NCI-H1436 (cell line): ENCODE data around the gene PDE3B.
"Not testable (repeated sequence)": the region's sequence is repeated elsewhere in the genome, so short reads cannot be mapped to it uniquely, and the experiment has no call there.

Experiments used
- DNase-seq: peaks from one replicate; lab custom pipeline; 2025; lab: John Stamatoyannopoulos, UW

The PDE3B gene

GRCh38 chr11:14643697-14644225 is at the start of gene PDE3B:
Gene PDE3B, plus strand, starts transcription at chr11:14643804. Its CDS starts 272 bp downstream, at chr11:14644076.
- peak; percentile 74 for DNase-seq

DNA sequence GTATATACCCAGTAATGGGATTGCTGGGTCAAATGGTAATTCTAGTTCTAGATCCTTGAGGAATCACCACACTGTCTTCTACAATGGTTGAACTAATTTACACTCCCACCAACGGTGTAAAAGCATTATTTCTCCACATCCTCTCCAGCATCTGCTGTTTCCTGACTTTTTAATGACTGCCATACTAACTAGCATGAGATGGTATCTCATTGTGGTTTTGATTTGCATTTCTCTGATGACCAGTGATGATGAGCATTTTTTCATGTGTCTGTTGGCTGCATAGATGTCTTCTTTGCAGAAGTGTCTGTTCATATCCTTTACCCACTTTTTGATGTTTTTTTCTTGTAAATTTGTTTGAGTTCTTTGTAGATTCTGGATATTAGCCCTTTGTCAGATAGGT is 48.3 kb upstream of the PDE3B start:
- not testable (repeated sequence) for DNase-seq

DNA sequence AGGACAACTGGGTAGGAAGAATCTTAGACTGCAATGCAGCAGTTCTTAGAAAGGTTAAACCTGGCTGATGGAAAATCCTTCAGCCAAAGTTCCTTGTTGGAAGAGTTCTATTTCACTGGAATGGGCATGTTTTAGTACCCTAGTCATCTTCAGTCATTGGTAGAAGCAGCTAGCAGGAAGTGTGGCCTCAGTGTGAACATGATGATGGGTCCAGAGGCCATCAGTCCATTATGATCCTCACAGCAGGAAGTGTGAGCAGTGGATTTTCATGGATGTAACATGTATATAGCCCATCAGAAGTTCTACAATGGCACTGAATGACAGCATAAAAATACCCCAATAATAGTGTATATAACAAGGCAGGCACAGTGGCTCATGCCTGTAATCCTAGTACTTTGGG is 35.9 kb upstream of the PDE3B start:
- DNase-seq: no peak

DNA sequence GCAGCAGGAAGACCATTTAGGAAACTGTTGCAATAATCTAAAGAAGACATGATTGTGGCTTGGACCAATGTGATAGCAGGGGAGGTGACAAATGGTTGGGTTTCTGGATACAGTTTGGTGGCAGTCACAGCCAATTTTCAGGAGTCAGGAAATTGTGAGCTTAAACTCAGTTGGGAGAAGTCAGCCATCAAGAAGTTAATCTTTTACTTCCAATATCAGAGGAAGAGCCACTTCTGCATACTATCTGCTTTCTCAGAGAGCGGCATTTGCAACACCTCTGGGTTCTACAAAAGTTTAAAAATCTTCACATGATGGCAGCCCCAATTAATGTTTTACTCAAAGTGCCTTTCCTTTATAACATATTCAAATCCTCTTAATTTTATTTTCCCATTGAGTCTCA is 33.7 kb upstream of the PDE3B start:
- no peak for DNase-seq

- DNase-seq: no peak
These were observed 31.7 kb upstream of the PDE3B start for GRCh38 chr11:14611939-14612338.

DNA sequence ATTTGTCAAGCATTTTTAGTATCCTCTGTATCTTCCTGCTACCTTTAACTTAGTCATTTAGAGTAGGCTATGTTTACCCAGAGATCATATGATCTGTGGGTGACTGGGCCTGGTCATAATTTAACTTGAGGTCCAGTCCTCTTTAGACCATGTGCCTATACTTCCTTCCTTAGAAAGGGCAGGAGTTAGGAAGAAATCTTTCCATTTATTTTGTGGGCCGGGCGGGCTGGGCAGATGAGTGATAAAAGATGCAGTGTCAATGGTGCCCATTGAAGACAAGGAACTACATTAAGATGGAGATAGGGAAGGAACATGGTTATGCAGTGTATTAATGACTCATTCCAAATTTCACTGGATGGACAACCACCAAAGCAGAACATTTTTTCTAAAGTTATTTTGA is 30.9 kb upstream of the PDE3B start:
- no peak for DNase-seq

- no peak for DNase-seq
These were observed 29.4 kb upstream of the PDE3B start for GRCh38 chr11:14614091-14614622.

GRCh38 chr11:14617241-14618027 is 26.2 kb upstream of the PDE3B start:
- no peak for DNase-seq

GRCh38 chr11:14618060-14618459 is 25.5 kb upstream of the PDE3B start:
- no peak for DNase-seq

DNA sequence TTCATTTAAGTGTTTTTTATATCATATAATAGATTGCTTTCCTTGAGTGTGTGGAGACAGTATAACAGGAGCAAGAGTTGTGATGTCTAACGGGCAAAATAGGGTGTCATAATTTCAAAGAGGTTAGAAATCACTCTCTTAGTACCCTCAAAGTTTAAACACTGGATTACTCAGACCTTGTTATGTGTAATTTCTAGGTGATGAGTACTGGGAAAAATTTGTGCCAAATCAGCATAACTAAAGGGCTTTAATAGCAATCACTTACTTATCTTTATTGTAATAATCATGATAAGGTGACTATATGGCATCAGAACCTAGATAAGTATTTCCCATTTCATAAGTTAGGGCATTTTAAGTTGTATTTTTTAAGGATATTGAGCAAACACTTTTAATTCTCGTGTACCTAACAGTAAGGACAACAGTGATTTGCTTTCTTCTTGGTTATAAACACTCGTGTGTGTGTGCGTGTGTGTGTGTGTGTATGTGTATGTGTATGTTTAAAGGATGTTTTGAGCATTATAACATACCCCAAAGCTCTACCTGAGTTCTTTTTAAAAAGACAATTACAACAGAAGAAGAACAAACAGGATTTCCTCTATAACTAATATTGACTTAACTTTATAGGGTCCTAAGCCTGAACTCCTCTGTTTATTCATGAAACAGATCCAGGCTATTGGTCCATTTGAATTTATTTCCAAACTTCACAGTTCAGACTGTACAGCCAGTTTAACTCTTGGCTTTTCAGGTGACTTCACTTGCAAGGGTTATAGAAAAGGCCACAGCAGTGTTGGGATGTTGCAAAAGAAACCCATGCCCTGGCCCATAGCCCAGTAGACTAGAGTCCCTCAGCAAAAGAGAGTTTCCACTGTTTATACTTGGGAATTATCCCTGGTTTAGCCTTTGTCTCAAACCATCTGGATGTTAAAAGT is 23.7 kb upstream of the PDE3B start:
- no peak for DNase-seq

GRCh38 chr11:14622223-14622954 is 21.2 kb upstream of the PDE3B start:
- DNase-seq: no peak

- no peak for DNase-seq
These were observed 20.6 kb upstream of the PDE3B start for GRCh38 chr11:14623036-14623435.

- DNase-seq: no peak
These were observed 17.9 kb upstream of the PDE3B start for GRCh38 chr11:14625586-14626205.

GRCh38 chr11:14626650-14627049 is 17.0 kb upstream of the PDE3B start:
- no peak for DNase-seq

- DNase-seq: not testable (repeated sequence)
These were observed 9.9 kb upstream of the PDE3B start for GRCh38 chr11:14633506-14634224.

- DNase-seq: no peak
These were observed 8.8 kb upstream of the PDE3B start for GRCh38 chr11:14634813-14635212.

DNA sequence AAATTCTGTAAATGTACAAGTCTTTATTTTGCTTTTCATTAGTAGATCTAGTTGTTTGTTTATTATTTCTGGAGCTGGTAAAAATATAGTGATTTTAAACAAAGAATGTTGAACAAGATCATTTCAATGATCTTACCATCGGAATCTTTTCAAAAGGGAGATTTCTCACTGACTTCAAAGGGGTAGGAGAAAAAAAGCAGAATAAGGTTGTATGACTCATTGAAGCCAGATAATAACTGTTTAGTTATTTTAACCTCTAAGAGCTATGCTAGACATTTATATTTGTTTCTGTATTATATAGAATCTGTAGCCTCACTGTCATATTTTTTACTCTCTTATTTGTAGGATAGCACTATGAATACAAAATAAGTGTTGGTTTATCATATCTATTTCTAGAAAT is 8.1 kb upstream of the PDE3B start:
- no peak for DNase-seq

DNA sequence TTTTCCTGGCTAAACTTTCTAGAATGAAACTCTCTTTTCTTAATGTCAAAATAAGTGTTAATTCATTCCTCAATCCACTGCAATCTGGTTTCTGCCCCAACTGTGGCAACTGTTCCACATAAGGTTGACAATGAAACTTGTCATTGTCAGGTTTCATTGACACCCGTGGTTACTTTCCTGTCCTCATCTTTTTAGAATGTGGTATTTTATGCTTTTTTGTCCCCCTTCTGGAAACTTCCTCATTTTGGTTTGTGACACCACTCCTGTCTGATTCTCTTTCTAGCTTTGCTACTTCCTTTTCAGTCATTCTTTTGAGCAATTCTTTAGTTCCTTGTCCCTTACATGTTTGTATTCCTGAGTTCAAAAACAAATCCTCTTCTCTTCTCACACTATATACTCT is 7.5 kb upstream of the PDE3B start:
- no peak for DNase-seq

- no peak for DNase-seq
These were observed 5.7 kb upstream of the PDE3B start for GRCh38 chr11:14637868-14638409.

DNA sequence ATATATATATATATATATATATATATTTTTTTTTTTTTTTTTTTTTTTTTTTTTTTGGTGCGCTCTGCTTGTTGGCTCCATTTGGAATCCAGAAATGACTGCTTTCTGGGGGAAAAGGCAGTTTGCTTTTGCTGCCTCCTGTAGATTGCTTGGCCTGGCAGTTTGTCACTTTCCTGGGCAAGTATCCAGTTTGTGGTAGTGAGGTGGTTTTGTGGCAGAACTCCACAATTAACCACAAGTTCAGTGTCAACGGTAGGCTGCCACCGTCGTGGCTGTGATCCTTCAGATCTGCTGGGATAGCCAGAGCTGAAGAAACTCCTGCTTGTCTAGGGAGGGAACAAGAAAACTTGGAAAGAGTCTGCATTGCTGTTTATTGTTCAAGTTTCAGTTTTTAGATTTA is 5.0 kb upstream of the PDE3B start:
- DNase-seq: no peak
